Retinal pigment epithelial cell (primary cell): Measurements from ENCODE around the gene DMAC2L.

ENCODE experiments used
- DNase-seq: peaks from one replicate; pipeline ENCODE4 v3.0.0-alpha.2; 2010; ENCODE audit warnings: low read depth
- H3K4me3 ChIP-seq: 2 replicates; pipeline ENCODE4 v1.5.1; 2011; ENCODE audit warnings: mild to moderate bottlenecking, low read length, control low read depth, moderate library complexity
- TF ChIP-seq, protein P1 (sequence below): conservative IDR thresholded peaks from 2 replicates; pipeline ENCODE4 v1.5.1; 2011; ENCODE audit warnings: low read depth, low read length, control low read depth, inconsistent platforms

Gene DMAC2L

GRCh38 chr14:50366115-50366514 is 54.0 kb downstream of the DMAC2L start:
- TF ChIP-seq, protein P1, sequence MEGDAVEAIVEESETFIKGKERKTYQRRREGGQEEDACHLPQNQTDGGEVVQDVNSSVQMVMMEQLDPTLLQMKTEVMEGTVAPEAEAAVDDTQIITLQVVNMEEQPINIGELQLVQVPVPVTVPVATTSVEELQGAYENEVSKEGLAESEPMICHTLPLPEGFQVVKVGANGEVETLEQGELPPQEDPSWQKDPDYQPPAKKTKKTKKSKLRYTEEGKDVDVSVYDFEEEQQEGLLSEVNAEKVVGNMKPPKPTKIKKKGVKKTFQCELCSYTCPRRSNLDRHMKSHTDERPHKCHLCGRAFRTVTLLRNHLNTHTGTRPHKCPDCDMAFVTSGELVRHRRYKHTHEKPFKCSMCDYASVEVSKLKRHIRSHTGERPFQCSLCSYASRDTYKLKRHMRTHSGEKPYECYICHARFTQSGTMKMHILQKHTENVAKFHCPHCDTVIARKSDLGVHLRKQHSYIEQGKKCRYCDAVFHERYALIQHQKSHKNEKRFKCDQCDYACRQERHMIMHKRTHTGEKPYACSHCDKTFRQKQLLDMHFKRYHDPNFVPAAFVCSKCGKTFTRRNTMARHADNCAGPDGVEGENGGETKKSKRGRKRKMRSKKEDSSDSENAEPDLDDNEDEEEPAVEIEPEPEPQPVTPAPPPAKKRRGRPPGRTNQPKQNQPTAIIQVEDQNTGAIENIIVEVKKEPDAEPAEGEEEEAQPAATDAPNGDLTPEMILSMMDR = no peak
- no peak for DNase-seq
- H3K4me3 ChIP-seq = no peak overlapping the region

- TF ChIP-seq, protein P1 = no peak
- H3K4me3 ChIP-seq = no peak overlapping the region
- DNase-seq = no peak
Observed at GRCh38 chr14:50366589-50366988, 54.5 kb downstream of the DMAC2L start.

DNA sequence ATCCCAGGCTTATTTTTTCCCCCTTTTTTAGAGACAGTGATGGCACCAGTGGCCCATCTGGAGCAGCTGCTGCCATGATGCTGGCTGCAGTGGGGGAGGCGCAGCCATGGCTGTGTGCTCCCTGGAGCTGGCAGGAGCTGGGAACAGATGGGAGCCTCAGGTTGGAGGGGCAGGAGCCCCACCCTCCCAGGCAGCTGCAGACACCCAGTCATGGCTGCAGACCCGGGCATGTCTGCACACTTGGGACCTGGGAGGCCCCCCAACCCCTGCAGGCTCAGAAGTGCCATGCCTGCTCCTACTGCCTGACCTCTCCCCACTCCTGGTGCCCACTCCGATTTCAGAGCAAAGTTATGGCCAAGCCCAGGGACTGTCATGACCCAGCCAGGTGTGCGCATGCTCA is 59.4 kb downstream of the DMAC2L start:
- no peak overlapping the region for H3K4me3 ChIP-seq
- DNase-seq = no peak
- TF ChIP-seq, protein P1 = no peak

DNA sequence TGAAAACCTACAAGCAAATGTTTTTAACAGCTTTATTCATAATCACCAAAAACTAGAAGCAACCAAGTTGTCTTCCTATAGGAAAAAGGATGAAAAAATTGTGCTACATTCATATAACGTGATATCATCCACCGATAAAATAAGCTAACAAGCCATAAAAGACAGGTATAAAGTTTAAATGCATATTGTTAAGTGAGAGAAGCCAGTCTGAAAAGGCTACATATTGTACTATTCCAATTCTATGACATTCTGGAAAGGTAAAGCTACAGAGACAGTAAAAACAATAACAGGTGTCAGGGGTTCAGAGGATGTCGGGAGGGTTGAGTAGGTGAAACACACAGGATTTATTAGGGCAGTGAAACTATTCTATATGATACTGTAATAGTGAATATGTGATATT is 61.8 kb downstream of the DMAC2L start:
- no peak overlapping the region for H3K4me3 ChIP-seq
- no peak for DNase-seq
- TF ChIP-seq, protein P1 = no peak

- DNase-seq = no peak
- TF ChIP-seq, protein P1 = no peak
- no peak overlapping the region for H3K4me3 ChIP-seq
Observed at GRCh38 chr14:50375760-50376159, 63.6 kb downstream of the DMAC2L start.
